ENCODE data around the gene TACC3. TPM values are rescaled to one million over a fixed set of nuclear protein-coding genes. Genes with fewer than 3 reads are reported as not detected.

The TACC3 gene
- total RNA-seq, 2 donors from 2014 or later, result 6.3 to 9.2 TPM

GRCh38 chr4:1752284-1753041 is 31.1 kb downstream of the TACC3 start:
- intact Hi-C loops (cut with DNase I), result no loop called here
- DNase-seq, result peak; percentile 51
- ATAC-seq, result peak in 1 of 2 donors; percentile 45

GRCh38 chr4:1753294-1753696 is 32.0 kb downstream of the TACC3 start:
- no peak for ATAC-seq
- DNase-seq, result no peak
- intact Hi-C loops (cut with DNase I), result no loop called here

- ATAC-seq (no peak), DNase-seq (no peak)
- intact Hi-C loops (cut with DNase I), result no loop called here
Measured at GRCh38 chr4:1753697-1754311, 32.5 kb downstream of the TACC3 start.

- no peak for ATAC-seq
- DNase-seq, result no peak
- intact Hi-C loops (cut with DNase I), result no loop called here
Measured at GRCh38 chr4:1754336-1754735, 33.0 kb downstream of the TACC3 start.

DNA sequence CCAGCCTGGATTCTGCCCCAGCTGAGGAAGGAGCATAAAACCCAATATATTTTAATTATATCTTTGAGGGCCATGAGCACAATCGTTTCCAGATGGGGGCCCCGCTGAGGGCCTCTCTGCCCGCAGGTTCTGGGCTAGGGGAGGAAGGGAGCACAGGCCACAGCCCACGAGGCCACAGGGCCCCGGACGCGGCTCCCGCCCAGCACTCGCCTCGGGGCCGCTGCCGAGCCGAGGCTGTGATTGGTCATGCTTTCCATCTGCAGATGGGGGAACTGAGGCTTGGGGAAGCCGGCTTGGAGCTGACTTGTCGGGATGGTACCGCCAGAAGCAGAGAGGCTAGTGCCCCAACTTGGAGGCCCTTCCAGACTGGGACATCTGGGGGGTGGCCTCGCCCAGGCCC is 34.0 kb downstream of the TACC3 start:
- DNase-seq (no peak), ATAC-seq (no peak)
- intact Hi-C loops (cut with DNase I), result no loop called here

- intact Hi-C loops (cut with DNase I), result no loop called here
- ATAC-seq (no peak), DNase-seq (no peak)
Measured at GRCh38 chr4:1756079-1756478, 34.8 kb downstream of the TACC3 start.

- intact Hi-C loops (cut with DNase I), result no loop called here
Measured at GRCh38 chr4:1756893-1757779, 35.8 kb downstream of the TACC3 start.

DNA sequence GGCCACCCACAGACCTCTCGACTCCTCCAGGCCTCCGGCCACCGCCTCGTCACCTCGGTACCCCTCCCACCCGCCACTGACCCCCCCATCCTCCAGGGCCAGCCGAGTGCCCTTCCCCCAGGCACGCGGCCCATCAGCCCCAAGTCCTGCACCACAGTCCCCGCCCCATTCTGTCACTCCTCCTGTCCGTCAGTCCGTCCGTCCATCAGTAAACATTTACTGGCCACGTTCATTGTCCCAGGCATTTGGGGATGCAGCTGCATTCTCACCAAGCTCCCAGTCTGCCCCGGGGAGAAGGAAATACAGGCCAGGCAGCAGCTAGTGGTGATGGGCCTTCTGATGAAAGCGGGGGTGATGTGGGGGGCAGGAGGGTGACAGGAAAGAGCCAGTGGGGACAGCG is 36.5 kb downstream of the TACC3 start:
- DNase-seq (no peak), ATAC-seq (no peak)
- intact Hi-C loops (cut with DNase I), result no loop called here

More at GRCh38 chr4:1756893-1757779, 35.8 kb downstream of the TACC3 start:
- DNase-seq (no peak), ATAC-seq (no peak)

GRCh38 chr4:1758306-1759121 is 37.2 kb downstream of the TACC3 start:
- ATAC-seq, result no peak
- intact Hi-C loops (cut with DNase I), result no loop called here

DNA sequence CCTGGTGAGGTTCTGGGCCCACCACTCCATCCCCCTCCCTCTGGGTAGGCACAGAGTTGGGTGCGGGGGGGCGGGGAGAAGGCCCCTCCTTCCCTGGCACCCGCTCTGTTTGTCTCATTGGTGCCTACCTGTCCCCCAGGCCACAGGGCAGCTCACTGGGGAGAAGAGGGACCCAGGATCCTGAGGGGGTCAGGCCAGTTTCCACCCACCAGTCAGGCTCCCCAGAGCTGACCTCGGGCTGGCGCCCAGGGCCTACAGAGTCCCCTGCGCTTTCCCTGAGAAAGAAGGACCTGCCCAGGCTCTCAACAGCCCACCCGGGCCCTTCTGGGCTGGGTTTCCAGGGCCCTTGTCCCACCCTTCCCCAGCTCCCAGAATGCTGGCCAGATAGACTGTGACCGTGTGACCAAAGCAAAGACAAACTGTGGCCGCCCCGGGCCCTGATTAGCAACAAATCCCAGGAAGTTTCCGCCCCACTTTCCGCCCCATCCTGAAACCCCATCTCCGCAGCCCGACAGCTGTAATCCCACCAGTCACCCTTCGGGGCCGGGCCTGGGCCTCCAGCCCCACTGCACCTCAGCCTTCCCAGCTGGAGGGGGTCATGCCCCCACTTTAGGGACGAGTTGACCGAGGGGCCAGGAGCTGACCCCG is 38.0 kb downstream of the TACC3 start:
- ATAC-seq (peak in 1 of 2 donors; percentile 8), DNase-seq (no peak)
- intact Hi-C loops (cut with DNase I), result no loop called here

More at GRCh38 chr4:1758306-1759121, 37.2 kb downstream of the TACC3 start:
- DNase-seq, result no peak

DNA sequence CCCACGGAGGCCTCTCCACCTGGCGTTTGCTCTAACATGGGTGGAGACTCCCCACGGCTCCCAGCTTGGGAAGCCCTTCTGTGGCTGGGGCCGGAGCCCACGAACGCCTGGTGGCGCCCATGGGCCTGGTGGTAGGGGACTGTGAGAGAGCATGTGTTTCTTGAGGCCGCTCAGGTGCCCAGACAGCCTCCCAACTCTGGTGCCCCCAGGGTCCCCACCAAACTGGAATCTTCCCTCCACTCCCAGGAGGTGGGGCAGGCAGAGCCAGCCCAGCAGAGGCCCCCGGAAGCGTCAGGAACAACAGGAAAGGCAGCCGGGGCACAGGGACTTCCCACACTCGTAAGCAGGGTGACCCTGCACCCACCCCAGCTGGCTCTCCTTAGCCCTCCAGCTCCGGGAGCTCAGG is 38.5 kb downstream of the TACC3 start:
- no peak for ATAC-seq
- intact Hi-C loops (cut with DNase I), result no loop called here
- no peak for DNase-seq

GRCh38 chr4:1760521-1761071 is 39.3 kb downstream of the TACC3 start:
- intact Hi-C loops (cut with DNase I), result no loop called here
- ATAC-seq (peak in 1 of 2 donors; percentile 7), DNase-seq (no peak)

DNA sequence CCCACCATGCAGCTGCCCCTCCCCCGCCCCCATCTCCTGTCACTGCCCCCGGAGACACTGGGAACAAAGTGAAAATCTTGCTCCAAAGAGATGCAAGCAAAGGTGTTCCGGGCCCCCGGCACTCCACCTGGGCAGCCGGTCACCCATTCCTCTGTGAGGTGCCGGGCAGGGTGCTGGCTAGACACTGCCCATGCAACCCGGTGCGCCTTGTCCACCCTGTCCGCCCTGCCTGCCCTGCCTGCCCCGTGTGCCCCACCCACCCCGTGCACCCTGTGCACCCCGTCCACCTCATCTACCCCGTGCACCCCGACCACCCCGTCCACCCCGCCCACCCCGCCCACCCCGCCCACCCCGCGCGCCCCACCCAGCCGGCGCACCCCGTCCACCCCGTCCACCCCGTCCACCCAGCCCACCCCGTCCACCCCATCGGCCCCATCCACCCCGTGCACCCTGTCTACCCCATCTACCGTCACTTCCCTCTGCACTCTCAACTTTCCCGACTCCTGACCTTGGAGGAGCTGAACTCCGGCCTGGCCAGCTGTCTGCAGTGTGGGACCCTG is 39.9 kb downstream of the TACC3 start:
- DNase-seq (no peak), ATAC-seq (no peak)
- intact Hi-C loops (cut with DNase I), result no loop called here

DNA sequence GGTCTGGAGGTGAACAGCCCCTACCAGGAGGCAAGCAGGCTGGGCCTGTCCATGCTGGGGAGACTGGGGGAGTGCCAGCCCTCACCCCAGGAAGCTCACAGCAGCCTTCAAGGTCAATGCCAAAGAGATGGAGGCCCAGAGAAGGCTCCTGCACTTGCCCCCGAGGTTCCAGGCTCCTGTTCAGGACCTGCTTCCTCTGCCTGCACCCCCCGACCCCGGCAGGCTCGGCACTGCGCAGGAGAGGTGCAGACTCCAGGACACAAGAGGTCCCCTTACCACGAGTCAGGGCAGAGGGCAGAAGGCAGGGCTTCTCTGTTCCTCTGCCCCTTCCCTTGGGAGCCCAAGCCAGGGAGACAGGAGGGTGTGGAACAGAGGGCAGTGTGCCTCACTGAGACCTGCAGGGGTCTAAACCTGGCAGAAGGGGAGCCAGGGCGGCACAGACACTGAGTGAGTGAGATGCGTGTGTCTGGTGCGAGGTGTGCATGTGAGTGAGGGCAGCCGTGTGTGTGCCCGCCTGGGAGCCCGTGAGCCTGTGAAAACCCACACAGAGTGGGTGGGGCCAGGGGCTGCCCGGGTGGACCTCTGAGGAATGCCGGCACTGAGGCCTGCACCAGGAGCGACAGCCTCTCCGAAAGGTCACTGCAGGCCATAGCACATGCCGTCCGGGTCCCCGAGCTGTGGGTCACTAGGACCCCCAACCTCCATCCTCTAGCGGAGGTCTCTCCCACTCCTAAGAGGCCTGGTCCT is 41.1 kb downstream of the TACC3 start:
- ATAC-seq (no peak), DNase-seq (no peak)
- intact Hi-C loops (cut with DNase I), result no loop called here

GRCh38 chr4:1763070-1763549 is 41.8 kb downstream of the TACC3 start:
- intact Hi-C loops (cut with DNase I), result no loop called here
- ATAC-seq, result no peak
- DNase-seq, result no peak

- intact Hi-C loops (cut with DNase I), result no loop called here
- peak; percentile 59 for DNase-seq
- peak; percentile 32 to 62 for ATAC-seq
Measured at GRCh38 chr4:1763550-1764080, 42.3 kb downstream of the TACC3 start.

GRCh38 chr4:1764670-1765069 is 43.3 kb downstream of the TACC3 start:
- DNase-seq, result no peak
- ATAC-seq, result no peak
- intact Hi-C loops (cut with DNase I), result no loop called here

Measured in left cardiac atrium (tissue), 4 donors.